IPS-11a (cell line): ENCODE data around the gene ZFAND3.

ENCODE experiments used
- H3K4me3 ChIP-seq: one replicate; pipeline ENCODE4 v1.5.1; 2013; ENCODE audit warnings: low read depth, low read length, control low read depth

ZFAND3 gene

GRCh38 chr6:38077488-38078030 is 258.0 kb downstream of the ZFAND3 start:
- no peak overlapping the region for H3K4me3 ChIP-seq

GRCh38 chr6:38078671-38079070 is 259.1 kb downstream of the ZFAND3 start:
- H3K4me3 ChIP-seq = no peak overlapping the region

- no peak overlapping the region for H3K4me3 ChIP-seq
These were observed 259.6 kb downstream of the ZFAND3 start for GRCh38 chr6:38079107-38079506.

- no peak overlapping the region for H3K4me3 ChIP-seq
These were observed 260.0 kb downstream of the ZFAND3 start for GRCh38 chr6:38079537-38079936.

- H3K4me3 ChIP-seq = no peak overlapping the region
These were observed 260.8 kb downstream of the ZFAND3 start for GRCh38 chr6:38080360-38080759.

GRCh38 chr6:38080889-38081288 is 261.4 kb downstream of the ZFAND3 start:
- no peak overlapping the region for H3K4me3 ChIP-seq

- no peak overlapping the region for H3K4me3 ChIP-seq
These were observed 265.5 kb downstream of the ZFAND3 start for GRCh38 chr6:38085031-38085430.

- no peak overlapping the region for H3K4me3 ChIP-seq
These were observed 266.8 kb downstream of the ZFAND3 start for GRCh38 chr6:38086346-38086745.

- H3K4me3 ChIP-seq = no peak overlapping the region
These were observed 268.5 kb downstream of the ZFAND3 start for GRCh38 chr6:38088010-38088409.

GRCh38 chr6:38088829-38089228 is 269.3 kb downstream of the ZFAND3 start:
- no peak overlapping the region for H3K4me3 ChIP-seq

- H3K4me3 ChIP-seq = no peak overlapping the region
These were observed 272.1 kb downstream of the ZFAND3 start for GRCh38 chr6:38091613-38092012.

- H3K4me3 ChIP-seq = no peak overlapping the region
These were observed 272.9 kb downstream of the ZFAND3 start for GRCh38 chr6:38092465-38092864.

GRCh38 chr6:38092964-38093363 is 273.4 kb downstream of the ZFAND3 start:
- no peak overlapping the region for H3K4me3 ChIP-seq

- no peak overlapping the region for H3K4me3 ChIP-seq
These were observed 275.5 kb downstream of the ZFAND3 start for GRCh38 chr6:38095054-38095453.

GRCh38 chr6:38099221-38099620 is 279.7 kb downstream of the ZFAND3 start:
- H3K4me3 ChIP-seq = no peak overlapping the region

- no peak overlapping the region for H3K4me3 ChIP-seq
These were observed 280.9 kb downstream of the ZFAND3 start for GRCh38 chr6:38100380-38100779.

- no peak overlapping the region for H3K4me3 ChIP-seq
These were observed 284.4 kb downstream of the ZFAND3 start for GRCh38 chr6:38103921-38104320.

GRCh38 chr6:38105066-38105465 is 285.5 kb downstream of the ZFAND3 start:
- H3K4me3 ChIP-seq = no peak overlapping the region

GRCh38 chr6:38107073-38107472 is 287.5 kb downstream of the ZFAND3 start:
- no peak overlapping the region for H3K4me3 ChIP-seq

- H3K4me3 ChIP-seq = no peak overlapping the region
These were observed 291.0 kb downstream of the ZFAND3 start for GRCh38 chr6:38110481-38110971.

GRCh38 chr6:38112181-38112580 is 292.7 kb downstream of the ZFAND3 start:
- no peak overlapping the region for H3K4me3 ChIP-seq

GRCh38 chr6:38113825-38114576 is 294.5 kb downstream of the ZFAND3 start:
- no peak overlapping the region for H3K4me3 ChIP-seq
